ENCODE measurements around the gene SLC5A2.
"Not testable (repeated sequence)": the region's sequence is repeated elsewhere in the genome, so short reads cannot be mapped to it uniquely, and the experiment has no call there.

SLC5A2 gene

GRCh38 chr16:31483081-31483480 is at the start of gene SLC5A2:
SLC5A2 (plus strand) TSS chr16:31483123; CDS start chr16:31483137, 14 bp downstream.
- DNase-seq (ENCODE audit: insufficient read length, low spot score) (no peak), FAIRE-seq (no peak)
- TF ChIP-seq POLR2A (IDR thresholded peaks at IDR 0.05; ENCODE audit: low read depth, low read length): no peak

- no peak for TF ChIP-seq POLR2A (IDR thresholded peaks at IDR 0.05; ENCODE audit: low read depth, low read length)
- FAIRE-seq (no peak), DNase-seq (ENCODE audit: insufficient read length, low spot score) (no peak)
Observed at GRCh38 chr16:31435341-31436220, 47.3 kb upstream of the SLC5A2 start.

- no peak for FAIRE-seq
- TF ChIP-seq POLR2A (IDR thresholded peaks at IDR 0.05; ENCODE audit: low read depth, low read length): no peak
- DNase-seq (ENCODE audit: insufficient read length, low spot score): no peak
Observed at GRCh38 chr16:31436221-31437045, 46.5 kb upstream of the SLC5A2 start.

DNA sequence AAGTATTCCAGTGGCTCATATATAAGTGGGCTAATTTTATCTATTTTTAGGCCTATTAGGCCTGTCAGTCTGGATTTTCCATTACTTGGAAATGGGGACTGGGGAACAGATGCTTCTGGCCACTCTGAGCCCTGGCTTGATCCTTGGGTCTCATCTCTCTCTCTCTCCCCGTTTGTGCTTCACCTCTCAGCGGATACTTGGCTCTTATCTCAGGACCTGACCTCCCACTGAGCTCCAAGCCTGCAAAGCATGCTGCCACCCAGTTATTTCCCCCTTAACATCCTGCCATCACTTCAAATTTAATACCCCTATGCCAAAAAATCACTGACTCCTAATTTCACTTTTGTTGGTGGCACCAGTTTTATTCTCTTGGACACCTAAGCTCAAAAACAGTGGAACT is 44.5 kb upstream of the SLC5A2 start:
- DNase-seq (ENCODE audit: insufficient read length, low spot score) (no peak), FAIRE-seq (no peak)
- no peak for TF ChIP-seq POLR2A (IDR thresholded peaks at IDR 0.05; ENCODE audit: low read depth, low read length)

GRCh38 chr16:31439023-31439422 is 43.9 kb upstream of the SLC5A2 start:
- not testable (repeated sequence) for DNase-seq (ENCODE audit: insufficient read length, low spot score); FAIRE-seq

DNA sequence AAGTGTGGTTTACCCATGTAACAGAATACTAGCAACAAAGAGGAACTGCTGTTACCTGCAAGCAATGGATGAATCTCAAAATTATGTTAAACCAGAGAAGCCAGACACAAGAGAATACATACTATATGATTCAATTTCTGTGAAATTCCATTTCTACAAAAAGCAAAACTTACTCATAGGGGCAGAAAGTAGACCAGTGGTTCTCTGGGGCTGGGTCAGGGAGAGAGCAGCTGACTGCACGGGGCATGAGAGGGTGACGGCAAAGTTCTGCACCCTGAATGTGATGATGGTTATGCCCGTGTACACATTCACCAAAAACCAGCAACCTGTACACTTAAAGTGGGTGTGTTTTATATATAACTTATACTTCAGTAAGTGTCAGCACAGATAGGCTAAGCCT is 43.4 kb upstream of the SLC5A2 start:
- TF ChIP-seq POLR2A (IDR thresholded peaks at IDR 0.05; ENCODE audit: low read depth, low read length): no peak
- DNase-seq (ENCODE audit: insufficient read length, low spot score) (no peak), FAIRE-seq (no peak)

- TF ChIP-seq POLR2A (IDR thresholded peaks at IDR 0.05; ENCODE audit: low read depth, low read length): no peak
- DNase-seq (ENCODE audit: insufficient read length, low spot score) (no peak), FAIRE-seq (no peak)
Observed at GRCh38 chr16:31440516-31441184, 42.3 kb upstream of the SLC5A2 start.

DNA sequence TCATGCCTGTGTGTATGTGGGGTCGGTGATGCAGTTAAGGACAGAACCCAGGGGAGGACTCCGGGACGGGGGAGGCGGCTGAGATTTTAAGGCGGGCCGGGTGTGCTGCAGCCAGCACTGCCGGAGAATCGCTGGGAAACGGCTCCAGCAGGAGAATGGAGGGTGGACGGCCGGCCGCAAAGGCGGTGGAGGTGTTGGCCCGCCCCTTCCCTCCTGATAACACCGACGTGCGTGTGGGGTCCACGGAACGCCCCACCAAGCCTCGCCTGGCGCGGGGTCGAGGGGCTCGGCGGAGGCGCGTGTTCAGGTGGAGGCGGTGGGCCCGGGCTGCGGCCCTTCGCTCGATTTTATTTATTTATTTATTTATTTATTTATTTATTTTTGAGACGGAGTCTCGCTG is 41.0 kb upstream of the SLC5A2 start:
- TF ChIP-seq POLR2A (IDR thresholded peaks at IDR 0.05; ENCODE audit: low read depth, low read length): no peak
- DNase-seq (ENCODE audit: insufficient read length, low spot score): no peak
- FAIRE-seq: no peak

- DNase-seq (ENCODE audit: insufficient read length, low spot score); FAIRE-seq: not testable (repeated sequence)
Observed at GRCh38 chr16:31445931-31446330, 37.0 kb upstream of the SLC5A2 start.

- FAIRE-seq (no peak), DNase-seq (ENCODE audit: insufficient read length, low spot score) (no peak)
- no peak for TF ChIP-seq POLR2A (IDR thresholded peaks at IDR 0.05; ENCODE audit: low read depth, low read length)
Observed at GRCh38 chr16:31451201-31451600, 31.7 kb upstream of the SLC5A2 start.

- FAIRE-seq: no peak
- DNase-seq (ENCODE audit: insufficient read length, low spot score): peak; percentile 63
- TF ChIP-seq POLR2A (IDR thresholded peaks at IDR 0.05; ENCODE audit: low read depth, low read length): peak; percentile 25; the same call in 1 of the 2 replicates
Observed at GRCh38 chr16:31451681-31452351, 31.1 kb upstream of the SLC5A2 start.

GRCh38 chr16:31452631-31453106 is 30.3 kb upstream of the SLC5A2 start:
- no peak for DNase-seq (ENCODE audit: insufficient read length, low spot score)
- peak; percentile 60 for FAIRE-seq

More at GRCh38 chr16:31452631-31453106, 30.3 kb upstream of the SLC5A2 start:
- TF ChIP-seq POLR2A (IDR thresholded peaks at IDR 0.05; ENCODE audit: low read depth, low read length): no peak

Data from H54 (cell line).